NCI-H526 treated with DMSO at 0.1 percent for 48 hours (cell line): ENCODE measurements around the gene ITGB6.
"Not testable (repeated sequence)": the region's sequence is repeated elsewhere in the genome, so short reads cannot be mapped to it uniquely, and the experiment has no call there.

Source experiments
- DNase-seq: peaks from one replicate; lab custom pipeline; 2025; lab: John Stamatoyannopoulos, UW

ITGB6 gene

DNA sequence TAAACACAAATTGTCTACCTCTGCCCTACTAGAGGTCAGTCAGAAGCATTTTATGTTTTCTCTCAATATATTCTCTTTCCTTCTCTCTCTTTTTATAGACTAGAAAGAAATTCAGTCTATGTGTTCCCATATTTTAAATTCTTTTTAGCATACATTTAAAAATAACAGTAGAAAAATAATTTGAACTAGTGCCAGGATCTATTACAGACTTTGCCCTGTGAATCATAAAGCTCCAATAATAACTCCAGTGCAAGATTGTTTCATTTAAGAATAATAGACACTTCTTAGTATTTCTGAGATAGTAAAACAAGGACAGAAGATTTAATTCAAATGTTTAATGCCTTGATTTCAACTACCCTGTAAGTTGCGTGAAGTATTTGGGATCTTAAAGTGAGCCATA, 60.1 kb downstream of the ITGB6 start:
- no peak for DNase-seq

DNA sequence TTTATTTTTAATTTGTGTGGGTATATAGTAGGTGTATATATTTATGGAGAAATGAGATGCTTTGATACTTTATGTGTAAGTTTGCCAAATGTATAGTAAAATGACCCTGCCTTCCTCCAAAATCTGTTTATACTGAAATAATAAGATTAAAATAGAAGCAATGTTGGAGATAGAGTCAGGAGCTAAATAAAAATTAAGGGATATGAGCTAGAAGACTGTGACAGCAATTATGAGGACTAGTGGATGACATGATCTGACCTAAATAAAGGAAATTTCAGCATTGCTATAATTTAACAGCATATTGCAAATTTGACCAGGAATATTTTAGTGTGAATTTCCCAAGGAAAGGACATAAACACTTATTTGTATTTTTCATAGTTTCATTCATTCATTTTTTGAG, 60.7 kb downstream of the ITGB6 start:
- no peak for DNase-seq

DNA sequence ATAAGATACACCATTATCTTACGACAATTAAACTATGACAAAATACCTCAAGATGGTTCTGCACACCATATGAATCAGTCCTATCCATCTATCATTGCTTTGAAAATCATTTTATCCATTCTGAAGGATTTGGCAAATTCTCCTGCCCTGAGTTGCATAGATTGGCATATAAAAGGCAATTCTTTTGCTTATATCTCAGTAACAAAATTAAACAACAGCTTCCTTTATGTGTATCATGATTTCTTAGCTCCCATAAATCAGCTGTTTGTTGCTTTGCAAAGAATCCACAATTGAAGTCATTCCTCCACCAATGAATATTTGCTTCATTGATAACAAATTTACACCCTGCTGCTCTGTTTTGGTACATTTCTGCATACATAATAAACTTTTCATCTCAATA, 61.7 kb downstream of the ITGB6 start:
- no peak for DNase-seq

DNA sequence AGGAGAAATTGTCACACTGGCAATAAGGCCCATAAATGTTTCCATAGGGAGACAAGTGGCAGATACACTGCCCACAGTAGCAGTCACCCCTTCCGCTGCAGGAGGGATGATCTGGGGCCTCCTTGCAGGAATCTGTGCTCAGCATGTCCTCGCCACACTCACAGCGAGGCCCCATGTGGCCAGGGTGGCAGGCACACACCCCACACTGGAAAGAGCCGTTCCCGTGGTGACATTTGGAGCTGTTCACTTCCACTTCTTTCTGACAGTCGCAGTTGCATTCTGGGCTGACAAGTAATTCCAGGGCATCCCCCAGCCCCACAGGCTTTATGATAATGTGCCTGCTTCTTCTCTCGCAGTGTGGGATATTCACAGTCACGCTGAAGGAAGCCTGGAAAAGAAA, 62.6 kb downstream of the ITGB6 start:
- no peak for DNase-seq

DNA sequence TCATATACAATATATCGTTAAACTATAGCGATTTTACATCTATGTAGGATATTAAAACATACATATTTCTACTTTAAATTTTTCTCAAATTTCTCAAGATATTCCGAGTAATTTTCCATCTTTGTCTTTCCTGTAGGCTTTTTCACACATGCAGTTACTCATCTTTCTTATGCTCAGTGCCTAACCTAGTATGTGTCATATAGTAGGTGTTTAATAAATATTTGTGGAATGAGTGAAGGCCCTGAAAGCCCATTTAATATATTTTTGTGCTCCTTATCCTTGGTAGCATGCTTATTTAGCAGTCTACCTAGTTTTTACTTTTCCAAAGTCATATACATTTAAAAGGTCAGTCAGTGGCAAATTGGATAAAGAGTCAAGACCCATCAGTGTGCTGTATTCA, 67.3 kb downstream of the ITGB6 start:
- no peak for DNase-seq

DNA sequence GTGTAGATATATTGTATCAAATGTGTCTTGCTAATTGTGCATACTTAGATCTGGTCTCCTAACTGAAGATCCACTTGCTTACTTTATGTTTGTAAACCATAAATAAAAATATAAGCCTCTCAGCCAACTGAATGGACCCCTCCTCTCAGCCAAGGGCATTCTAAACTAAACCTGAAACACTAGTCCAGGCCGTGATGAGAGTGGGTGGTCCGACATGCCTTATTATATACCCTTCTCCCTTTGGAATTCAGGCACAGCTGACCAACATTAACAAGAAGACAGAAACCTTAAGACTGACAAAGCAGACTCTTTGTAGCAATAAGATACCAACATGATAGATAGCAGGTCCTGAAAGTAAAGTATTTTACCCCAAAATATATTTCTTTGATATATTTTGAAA, 73.3 kb downstream of the ITGB6 start:
- DNase-seq, result no peak

DNA sequence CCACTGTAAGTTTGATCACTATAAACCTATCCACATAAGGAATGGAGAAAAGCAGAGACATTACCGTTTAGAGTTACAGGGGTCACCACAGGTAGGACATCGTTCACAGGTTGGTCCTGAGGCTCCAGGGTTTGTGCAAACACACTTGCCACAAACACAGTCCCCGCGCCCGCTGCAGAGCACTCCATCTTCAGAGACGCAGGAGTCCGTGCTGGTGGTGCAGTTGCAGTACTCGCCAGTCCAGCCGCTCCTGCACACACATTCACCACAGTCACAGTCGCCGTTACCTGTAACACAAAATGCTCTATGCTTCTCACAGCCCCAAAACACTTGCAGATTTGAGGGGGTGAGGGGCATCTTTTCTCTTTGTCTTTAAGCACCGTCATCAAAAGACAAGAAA, 73.8 kb downstream of the ITGB6 start:
- no peak for DNase-seq

DNA sequence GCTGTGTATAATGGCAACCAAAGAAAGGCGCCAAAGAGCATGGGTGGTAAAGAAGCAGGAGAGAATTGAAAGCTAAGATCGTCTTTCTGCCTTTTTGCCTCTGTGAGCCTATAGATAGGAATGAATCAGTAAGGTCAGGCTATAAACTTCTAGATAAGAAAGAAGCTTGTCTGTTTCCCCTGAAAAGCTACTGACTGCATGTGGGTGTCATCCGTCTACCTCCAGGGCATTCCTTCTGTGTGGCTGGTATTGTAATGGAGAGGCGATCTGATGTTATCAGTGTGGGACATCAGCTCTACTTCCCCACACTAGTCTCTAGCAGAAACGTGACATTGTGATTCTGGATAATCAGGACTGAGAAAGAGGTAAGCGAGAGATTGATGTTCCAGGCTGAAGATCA, 74.2 kb downstream of the ITGB6 start:
- DNase-seq, result no peak

DNA sequence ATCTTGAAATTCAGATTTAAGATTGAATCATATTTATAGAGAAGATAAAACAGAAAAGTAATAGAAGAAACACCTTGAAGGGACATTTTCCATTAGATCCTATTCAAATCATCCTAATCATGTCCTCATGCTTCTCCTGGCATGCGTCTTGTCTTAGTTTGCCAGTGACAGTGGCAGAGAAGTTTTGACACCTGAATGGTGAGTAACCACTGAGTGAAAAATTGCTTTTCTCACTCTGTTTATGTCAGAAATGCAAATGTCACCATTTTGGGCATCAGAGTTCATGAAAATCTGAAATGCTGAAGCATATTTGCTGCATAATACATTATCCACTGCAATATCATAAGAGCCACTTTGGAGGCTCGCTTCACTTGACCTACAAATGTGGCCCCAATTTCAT, 74.7 kb downstream of the ITGB6 start:
- no peak for DNase-seq

DNA sequence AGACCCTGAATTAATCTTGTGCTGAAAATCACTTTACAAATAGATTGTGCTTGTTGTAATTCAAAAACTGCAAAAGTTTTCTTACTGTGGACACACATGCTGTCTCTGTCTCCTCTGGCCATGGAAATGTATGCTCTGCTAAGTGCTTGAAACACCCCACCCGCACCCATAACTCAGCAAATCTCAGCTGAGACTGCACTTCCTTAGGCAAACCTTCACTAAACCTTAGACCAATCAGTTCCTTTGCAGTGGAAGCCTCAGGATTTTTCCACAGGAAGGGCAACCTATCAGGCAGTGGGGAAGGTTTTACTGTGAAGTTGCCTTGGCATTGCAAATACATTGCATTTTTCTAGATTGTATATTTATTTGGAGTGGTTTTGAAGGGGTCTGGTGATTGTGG, 75.5 kb downstream of the ITGB6 start:
- DNase-seq, result no peak

DNA sequence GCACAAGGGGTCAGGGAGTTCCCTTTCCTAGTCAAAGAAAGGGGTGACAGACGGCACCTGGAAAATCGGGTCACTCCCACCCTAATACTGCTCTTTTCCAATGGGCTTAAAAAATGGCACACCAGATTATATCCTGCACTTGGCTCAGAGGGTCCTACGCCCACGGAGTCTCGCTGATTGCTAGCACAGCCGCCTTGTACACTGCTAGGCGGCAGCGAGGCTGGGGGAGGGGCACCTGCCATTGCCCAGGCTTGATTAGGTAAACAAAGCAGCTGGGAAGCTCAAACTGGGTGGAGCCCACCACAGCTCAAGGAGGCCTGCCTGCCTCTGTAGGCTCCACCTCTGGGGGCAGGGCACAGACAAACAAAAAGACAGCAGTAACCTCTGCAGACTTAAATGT, 85.4 kb downstream of the ITGB6 start:
- DNase-seq, result not testable (repeated sequence)

DNA sequence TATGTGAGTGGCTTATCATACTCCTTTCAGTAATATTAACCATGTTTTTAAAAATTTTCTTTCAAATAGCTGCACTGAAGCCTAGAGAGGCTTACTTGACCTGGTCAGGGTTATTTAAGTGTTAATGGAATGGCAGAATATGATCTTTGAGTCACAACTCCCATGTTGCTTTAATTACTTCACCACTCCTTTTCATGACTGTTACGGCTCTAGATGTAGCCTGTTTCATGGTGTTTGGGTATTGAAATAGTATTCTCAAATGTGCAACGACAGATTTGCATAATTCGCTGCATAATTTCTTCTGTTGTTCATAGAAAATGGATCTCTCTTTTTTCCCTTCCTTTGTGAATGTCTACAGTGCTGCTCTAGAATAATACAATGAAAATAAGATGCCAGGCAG, 86.1 kb downstream of the ITGB6 start:
- peak; percentile 35 for DNase-seq

DNA sequence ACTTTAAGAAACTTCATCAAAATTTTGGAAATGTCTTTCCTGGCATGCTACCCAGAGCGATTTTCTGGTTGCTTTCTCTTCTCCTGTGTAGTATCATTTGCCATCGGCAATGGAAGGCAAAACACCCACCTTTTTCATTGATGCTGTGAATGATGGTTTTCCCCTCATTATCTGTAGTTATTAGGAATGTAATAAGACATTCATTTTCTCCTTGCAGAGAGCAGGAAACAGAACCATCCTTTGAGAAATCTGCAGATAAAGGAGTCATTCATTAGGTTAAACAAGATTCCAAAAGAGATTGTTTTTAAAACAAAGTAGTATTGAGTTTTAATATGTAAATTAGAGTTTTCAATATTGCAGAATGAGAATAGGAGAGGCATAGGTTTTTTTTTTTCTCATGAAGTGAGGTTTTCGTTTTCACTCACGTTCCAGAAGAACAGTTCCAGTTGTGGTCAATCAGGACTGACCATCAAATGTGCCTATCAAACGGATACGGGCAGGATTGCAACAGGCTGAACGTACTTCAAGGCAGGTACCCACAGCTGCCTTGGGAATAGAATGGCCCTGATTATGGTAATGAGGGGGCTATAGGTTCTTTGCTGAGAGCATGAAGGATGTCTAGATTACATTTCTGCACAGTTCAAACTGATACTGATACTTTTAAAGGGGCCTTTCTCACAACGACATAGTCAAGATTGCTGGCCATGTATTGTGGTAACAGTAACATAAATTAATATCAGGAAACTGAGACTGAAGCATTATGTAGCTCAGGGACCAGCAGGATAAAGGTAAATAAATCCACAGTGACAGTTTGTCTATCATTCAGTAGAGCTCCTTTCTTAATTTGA, 87.9 kb downstream of the ITGB6 start:
- no peak for DNase-seq

DNA sequence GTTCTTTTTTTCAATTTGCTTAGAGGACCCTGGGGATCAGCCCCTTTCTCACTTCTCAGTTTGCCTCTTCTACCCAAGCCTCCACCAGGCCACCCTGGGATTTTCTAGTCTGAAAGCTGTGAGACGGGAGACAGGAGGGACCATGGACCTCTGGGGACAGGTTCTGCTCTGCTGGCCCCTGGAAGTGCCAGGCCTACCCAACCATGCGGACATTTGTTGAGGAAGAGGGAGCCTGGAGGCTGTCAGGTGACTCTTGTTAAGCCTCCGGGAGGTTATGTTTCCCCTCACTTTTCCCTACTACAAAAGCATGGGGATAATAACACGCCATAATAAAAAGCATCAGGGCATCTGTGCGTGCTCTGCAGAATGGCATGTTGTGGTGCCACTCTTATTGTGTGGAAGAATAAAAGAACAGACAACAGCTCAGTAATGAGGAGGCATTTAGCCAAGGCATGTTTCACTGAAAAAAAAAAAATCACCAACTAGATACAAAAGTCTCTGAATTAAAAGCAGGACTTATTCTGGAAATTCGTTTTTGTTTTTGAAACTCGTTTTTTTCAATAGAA, 89.3 kb downstream of the ITGB6 start:
- no peak for DNase-seq

DNA sequence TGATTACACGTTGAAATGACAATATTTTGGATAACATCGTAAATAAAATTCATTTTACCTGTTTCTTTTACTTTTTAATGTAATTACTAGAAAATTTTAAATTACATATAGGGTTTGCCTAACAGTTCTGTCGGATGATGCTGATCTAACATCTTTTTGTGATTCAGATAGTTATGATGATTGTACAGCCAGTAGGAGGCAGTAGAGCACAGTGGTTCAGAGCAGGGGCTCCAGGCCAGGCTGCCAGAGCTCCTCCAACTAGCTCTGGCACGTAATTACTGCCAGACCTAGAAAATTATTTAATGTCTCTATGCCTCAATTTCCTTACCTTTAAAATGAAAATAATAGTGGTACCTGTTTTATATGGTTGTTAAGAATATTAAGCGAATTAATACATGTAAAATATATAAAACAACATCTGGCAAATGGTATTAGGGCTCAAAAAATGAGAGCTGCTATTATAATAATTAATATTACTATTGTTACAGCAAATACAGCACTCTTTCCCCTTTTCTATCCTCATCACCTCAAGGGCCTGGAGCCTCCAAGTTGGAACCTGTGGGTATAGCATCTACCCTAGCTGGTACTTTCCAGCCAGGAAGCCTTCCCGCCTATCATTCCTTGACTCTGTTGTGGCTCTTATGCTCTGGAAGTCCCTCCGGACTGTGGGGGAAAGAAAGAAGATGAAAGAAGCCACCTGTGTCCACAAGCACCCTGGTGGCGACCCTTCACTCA, 90.0 kb downstream of the ITGB6 start:
- peak; percentile 57 for DNase-seq

DNA sequence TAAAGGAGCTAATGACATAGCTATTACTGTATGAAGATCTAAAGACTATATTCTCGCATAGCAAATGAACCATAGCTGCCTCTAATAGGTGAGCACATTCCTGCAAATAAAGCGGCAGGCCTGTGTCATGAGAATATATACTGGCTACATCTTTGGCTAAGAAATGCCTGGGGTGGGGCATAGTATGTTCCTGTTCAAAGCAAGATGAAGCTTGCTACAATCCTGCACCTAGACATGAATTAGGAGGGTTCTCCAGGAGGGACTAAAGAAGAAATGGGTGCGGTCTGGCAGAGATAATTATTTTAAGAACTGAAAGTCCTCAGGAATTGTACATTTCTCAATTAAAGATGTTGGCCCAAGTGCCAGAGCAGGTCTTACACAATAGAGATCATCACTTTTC, 90.8 kb downstream of the ITGB6 start:
- no peak for DNase-seq

DNA sequence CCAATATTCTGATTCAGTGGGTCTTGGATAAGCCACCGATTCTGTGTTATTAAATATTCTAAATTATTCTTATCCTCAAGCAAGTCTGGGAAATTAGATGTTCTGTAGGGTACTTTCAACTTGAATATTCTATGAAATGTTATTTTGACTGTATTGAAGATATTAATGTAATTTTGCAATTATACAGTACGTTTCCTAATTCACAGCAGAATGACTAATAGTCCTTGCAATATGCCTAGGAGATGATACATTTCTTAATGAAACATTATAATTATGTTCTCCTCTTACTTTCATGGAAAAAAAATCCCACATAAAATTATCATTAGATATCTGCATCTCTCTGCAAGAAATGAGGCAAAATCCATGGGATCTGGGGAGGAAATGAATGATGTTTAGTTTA, 91.4 kb downstream of the ITGB6 start:
- no peak for DNase-seq

DNA sequence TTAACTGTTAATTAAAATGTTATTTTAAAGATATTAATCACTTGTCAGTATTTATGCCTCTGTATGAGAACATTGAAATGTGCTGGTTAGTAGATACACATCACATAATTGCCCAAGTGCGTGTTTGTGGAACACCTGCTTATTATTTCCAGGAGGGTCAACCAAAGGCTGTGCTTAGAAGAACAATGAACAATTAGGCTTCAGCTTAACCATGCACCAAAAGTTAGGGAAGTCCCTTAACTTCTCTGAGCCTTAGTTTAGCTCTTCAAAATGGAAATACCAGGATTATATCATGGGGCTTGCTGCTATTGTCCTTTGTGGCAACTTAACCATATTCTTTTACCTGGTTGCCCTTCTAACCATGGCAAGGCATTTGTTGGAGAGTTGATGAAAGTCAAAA, 94.7 kb downstream of the ITGB6 start:
- peak; percentile 72 for DNase-seq

DNA sequence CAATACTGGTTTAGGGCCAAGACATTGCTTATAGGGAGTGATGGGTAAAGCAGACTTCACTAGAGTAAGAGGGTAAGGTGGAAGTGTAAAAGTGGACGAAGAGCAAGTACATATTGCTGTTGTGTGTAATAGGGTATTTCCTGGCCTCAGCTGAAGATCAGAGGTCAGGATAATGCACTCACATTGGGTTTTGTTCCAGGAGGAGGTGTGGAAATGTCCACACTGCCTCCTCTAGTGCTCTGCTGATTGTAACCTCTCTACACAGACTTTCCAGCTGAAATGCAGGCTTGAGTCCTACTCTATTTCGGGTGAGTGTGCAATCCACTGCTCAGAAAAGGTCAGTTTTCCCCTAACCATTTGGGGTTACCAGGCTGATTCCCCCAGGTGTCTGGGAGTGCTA, 96.0 kb downstream of the ITGB6 start:
- peak; percentile 78 for DNase-seq

DNA sequence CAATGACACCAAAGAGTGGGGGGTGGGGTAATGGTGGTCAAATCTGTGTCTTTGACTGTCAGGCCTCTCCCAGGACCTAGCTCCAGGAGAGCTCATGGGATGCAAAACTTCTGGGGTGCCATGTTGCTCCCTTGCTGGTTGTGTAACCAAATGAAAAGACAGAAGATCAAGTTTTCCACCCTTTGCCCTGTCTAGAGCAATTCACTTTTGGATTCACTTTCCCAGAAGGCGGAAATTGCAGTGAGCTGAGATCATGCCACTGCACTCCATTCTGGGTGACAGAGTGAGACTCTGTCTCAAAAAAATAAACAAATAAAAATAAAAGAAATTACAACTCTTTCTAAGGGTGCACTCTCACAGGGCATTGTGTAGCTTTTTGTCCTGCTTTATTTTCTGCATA, 102.7 kb downstream of the ITGB6 start:
- DNase-seq, result no peak

DNA sequence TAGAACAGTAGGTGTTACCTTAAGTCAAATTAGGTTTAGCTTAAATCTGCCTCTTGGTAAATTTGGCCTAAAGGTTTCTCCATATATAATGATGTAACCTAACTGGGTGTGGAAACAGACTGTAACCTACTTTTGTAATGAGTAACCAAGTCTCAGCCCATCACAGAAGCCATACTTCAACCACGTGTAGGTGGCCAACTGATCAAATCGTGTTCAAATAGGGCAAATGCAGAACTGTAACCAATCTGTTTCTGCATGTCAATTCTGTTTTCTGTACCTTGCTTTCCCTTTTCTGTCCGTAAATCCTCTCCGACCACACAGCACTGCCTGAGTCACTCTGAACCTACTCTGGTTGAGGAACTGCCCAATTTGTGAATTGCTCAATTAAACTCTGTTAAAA, 103.7 kb downstream of the ITGB6 start:
- no peak for DNase-seq

DNA sequence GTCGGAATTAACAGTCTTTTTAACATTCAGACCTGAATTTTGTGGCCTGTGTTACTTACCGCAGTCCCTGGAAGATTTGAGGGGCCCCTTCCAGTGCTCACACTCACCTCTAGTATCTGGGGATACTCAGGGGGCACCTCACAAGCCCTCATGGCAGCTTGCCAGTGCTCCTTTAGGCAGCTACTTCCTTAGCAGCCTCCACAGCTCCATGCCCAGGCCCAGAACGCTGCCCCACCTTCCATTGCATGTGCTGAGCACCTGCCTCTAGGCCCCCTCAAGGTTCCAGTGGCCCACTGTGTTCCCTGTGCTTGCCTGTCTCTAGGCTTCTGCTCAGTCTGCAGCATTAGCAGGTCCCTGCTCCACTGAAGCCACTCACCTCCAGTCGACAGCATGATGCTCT, 107.6 kb downstream of the ITGB6 start:
- no peak for DNase-seq

DNA sequence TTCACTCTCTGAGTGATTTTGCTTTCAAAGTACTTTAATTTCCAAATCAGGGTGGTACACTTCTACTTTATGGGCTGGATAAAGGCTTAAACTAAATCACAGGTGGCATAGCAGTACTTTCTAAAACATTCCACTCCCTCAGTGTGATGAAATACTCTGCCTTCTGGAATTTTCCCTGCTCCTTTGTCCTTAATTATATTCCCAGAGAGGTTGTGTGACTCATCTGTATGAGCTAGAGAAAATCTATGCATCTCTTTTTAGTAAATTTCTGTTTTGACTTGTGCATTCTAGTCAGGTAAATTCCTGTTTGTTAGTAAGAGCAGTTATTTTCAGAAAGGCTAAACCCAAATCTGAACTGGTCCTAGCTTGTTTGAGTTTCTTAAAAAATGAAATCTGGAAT, 108.7 kb downstream of the ITGB6 start:
- DNase-seq, result no peak
